ENCODE results near the gene ATL3. TPM values are rescaled to one million over a fixed set of nuclear protein-coding genes. Genes with fewer than 3 reads are reported as not detected.
A peak's percentile ranks its signal among the peaks of the same experiment; 100 is the strongest.
"Not testable (repeated sequence)": the region's sequence is repeated elsewhere in the genome, so short reads cannot be mapped to it uniquely, and the experiment has no call there.

ATL3 gene
- total RNA-seq, 1 experiment from 2014 or later = 21.1 TPM

GRCh38 chr11:63621071-63621470 lies 50.1 kb downstream of the ATL3 start:
- no peak for DNase-seq (ENCODE audit: low read depth)

DNA sequence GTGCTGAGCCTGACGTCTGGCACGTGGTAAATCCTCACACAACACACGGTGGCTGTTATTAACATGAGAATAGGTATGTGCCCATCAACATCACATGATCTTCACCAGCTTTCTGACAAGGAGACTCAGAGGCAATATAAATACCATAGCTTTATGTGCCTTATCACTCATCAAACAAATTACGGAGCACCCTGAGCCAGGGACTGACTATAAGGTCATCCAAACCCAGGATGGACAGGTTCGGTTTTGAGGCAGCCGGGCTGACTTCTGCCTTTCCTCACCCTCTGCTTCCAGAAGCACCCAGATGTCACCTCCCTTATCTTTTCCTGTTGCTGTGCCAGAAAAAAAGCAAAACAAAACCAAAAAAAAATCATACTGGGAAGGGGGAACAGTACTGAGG lies 51.2 kb downstream of the ATL3 start:
- DNase-seq (ENCODE audit: low read depth) = no peak

DNA sequence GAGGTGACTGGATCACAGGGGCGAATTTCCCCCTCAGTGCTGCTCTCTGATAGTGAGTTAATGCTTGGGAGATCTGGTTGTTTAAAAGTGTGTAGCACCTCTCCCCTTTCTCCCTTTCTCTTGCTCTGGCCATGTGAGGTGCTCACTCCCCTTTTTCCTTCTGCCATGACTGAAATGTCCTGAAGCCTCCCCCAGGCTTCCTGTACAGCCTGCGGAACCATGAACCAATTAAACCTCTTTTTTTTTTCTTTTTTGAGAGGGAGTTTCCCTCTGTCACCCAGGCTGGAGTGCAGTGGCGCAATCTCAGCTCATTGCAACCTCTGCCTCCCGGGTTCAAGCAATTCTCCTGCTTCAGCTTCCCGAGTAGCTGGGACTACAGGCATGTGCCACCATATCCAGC lies 53.5 kb downstream of the ATL3 start:
- DNase-seq (ENCODE audit: low read depth) = not testable (repeated sequence)

DNA sequence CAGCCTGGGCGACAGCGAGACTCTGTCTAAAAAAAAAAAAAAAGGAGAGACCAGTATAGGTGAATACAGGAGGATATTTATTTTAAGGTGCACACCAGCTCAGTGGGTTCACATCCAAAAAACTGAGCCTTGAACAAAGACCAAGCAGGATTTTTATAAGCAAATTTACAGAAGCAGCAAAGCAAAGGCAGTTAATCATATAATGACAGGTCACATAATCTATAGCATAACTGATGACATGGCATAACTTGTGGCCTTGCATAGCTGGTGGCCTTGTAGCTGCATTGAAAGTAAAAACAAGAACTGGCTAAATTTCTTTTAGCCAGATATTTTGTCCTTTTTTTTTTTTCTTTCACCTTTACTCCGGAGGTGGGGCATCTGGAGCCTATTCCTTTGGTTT lies 54.2 kb downstream of the ATL3 start:
- DNase-seq (ENCODE audit: low read depth) = no peak

DNA sequence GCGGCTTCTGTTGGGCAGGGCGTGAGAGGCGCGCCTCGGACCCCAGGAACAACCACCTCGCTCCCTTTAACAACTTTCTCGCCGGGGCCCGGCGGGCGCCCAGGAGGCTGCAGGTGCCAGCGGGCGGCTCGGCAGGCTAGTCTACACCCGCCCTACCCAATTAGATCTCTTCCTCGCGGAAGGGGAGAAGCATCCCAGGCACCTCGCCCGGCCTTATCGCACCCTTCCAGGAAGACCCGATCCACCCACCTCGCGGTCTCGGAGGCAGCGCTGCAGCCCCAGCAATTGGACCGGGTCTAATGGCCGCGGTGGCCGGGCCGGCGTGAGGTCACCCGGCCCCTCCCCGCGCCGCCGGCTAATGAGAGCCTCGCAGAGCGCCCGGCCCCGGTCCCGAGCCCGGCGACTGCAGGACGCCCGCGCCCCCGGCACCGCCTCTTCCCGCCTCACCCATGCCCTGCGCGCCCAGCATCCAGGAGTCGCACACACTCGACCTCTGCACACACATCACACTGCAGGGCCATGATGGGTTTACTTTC lies 57.0 kb downstream of the ATL3 start, which contains the start of gene PLAAT3:
Gene PLAAT3 (minus strand): TSS at position 298 of the 536 bp plus-strand sequence. CDS start 419 bp downstream, outside the sequence.
- peak; percentile 77 for DNase-seq (ENCODE audit: low read depth)

DNA sequence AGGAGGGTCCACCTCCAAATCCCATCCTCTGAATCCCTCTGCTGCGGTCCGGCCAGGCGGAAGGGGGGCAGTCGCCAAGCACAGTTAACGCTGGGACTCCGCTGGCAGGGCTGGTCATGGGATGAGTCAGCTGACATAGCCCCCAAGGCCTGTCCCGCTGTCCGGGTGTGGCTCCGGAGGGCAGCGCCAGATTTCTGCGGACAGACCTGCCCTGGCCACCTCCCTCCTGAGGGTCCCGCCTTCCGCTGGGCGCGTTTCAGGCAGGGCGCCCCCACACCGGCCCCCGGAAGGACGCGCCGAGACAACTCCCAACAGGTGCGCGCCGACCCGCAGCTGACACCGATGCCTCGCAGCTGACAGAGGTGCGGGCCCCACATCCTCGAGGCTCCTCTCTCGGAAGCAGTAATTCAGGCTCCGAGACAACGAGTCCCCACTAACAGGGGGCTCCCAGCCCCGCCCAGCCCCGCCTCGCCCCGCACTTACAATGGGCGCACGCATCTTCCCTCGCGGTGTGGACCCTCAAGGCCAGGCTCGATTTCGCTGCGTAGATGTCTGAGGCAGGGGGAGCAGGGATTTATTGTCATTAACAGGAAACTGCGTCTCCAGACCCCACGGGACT lies 57.5 kb downstream of the ATL3 start:
- DNase-seq (ENCODE audit: low read depth) = peak; percentile 32

- no peak for DNase-seq (ENCODE audit: low read depth)
Observed at GRCh38 chr11:63612181-63612580, 59.0 kb downstream of the ATL3 start.

- DNase-seq (ENCODE audit: low read depth) = no peak
Observed at GRCh38 chr11:63611395-63611747, 59.8 kb downstream of the ATL3 start.

DNA sequence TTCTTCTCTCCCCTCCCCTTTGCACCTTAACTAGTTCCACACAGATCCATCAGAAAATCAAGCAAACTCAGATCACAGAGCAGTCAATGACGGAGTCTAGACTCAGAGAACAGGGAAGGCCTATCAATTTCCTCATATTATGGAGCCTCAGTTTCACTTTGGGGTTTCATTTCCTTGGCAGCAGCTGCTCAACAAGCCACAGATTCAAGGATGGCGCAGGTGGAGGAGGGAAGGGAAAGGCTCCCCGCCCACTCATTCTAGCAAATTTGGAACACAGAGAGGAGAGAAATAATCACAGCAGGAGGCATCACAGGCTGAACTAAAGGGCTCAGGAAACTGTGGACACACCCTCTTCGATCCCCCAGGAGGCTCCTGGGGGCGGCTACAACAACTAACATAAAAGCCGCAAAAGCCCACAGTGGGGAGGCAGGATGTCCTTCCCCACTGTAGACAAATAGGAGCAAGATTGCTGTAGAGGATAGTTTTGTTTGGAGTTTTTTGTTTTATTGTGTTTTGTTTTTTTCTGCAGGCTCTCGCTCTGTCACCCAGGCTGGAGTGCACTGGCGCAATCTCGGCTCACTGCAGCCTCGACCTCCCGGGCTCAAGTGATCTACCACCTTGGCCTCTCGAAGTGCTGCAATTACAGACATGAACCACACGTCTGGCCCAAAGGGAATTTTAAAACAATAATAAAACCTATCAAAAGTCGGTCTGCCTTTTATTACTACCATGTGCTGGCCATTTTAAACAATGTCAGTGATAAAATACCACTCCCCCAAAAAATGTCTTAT lies 60.4 kb downstream of the ATL3 start:
- DNase-seq (ENCODE audit: low read depth) = peak; percentile 55

- peak; percentile 36 for DNase-seq (ENCODE audit: low read depth)
Observed at GRCh38 chr11:63609971-63610580, 61.1 kb downstream of the ATL3 start.

DNA sequence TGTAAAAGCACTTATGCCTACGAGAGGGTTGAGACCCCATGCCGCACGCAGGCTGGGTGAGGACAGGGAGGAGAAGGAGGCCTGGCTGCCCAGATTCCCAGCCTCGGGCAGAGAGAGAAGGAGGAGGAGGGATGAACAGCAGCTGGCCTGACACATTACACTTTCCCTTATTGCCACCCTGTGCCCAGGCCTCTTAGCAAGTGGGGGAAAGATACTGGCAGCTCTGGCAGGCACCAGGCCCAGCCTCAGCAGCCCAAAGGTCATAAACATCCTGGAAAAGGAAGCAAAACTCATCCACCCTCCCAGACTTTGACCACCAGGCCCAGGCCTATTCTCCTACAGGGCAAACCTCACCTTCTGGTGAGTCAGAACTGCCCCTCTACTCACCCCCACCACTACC lies 61.6 kb downstream of the ATL3 start:
- peak; percentile 48 for DNase-seq (ENCODE audit: low read depth)

DNA sequence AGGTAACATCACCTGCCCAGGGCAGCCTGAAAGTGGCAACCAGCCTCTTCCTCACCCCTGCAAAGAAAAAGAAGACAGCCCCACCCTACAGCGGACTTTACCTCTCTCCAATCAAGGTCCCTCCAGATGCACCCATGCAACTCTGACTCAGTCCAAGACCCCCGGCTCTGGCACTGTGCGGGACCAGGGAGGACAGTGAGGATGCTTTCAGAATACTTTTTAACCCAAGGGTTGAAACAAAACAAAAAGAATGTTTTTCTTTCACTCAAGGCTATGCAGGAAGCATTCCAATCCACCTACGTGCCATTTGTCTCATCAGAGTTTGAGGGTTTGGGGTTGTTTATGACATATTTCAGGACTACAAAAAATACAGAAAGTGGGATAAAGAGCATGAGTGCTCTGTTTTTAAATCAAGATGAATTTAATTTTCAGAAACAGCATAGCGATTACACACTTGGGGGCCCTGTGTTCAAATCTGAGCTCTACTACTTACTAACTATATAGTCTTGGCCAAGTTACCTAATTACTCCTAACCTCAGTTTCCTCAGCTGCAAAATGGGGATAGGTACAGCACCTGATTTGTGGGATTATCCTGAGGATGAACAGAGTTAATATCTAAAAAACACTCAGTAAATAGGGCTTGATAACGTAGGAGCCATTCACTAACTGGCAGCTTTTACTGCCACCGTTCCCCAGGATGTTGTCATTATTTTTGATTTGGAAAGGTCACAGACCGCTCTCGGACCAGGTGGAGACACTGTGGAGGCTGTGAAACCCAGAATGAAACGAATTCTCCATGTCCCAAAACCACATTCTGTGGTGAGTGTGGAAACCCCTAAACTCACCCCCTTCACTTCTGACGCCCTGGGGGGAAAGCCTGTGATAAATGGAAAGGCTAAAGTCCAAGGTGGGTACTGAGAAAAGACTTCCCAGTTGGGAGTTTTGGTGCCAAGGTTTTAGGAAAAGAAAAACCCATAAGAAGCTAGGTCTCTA lies 62.5 kb downstream of the ATL3 start:
- peak; percentile 77 for DNase-seq (ENCODE audit: low read depth)

- no peak for DNase-seq (ENCODE audit: low read depth)
Observed at GRCh38 chr11:63603180-63603518, 68.0 kb downstream of the ATL3 start.

- not testable (repeated sequence) for DNase-seq (ENCODE audit: low read depth)
Observed at GRCh38 chr11:63602290-63603179, 68.6 kb downstream of the ATL3 start.

GRCh38 chr11:63599211-63600122 lies 71.7 kb downstream of the ATL3 start:
- peak; percentile 83 for DNase-seq (ENCODE audit: low read depth)

DNA sequence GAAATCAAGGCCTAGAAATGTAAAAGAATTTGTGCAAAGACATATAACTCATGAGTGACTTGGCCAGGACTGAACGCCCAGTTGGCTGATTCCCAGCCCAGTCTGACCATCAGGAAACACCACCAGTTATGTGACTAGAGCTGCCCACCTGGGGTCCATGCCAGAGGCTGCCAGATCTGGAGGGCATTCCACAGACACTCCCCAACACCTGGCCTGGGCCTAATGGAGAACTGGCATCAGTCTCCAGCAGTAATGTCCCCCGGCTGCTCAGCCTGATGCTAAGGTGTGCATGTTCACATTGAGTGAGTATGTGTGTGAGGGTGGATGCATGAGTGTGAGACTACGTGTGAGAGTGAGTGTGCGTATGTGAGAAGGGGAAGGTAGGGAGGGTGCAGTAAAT lies 72.6 kb downstream of the ATL3 start:
- DNase-seq (ENCODE audit: low read depth) = no peak

- DNase-seq (ENCODE audit: low read depth) = no peak
Observed at GRCh38 chr11:63595296-63595695, 75.9 kb downstream of the ATL3 start.

DNA sequence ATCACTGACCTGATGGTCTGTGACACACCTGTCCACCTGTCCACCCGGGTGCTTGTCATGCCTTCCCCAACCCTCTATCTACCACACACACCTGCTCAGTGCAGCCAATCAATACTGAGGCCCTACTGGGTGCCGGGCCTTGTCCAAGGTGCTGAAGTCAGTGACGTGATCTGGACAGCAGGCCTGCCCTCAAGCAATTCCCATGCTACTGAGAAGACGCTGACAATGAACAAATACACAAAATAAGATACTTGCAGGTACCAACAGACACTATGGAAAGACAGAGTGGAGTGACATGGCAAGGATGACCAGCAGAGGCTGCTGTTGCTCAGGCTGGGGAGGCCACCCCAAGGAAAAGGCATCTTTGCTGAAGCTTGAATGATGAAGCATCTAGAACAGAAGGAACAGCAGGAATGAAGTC lies 78.2 kb downstream of the ATL3 start:
- peak; percentile 29 for DNase-seq (ENCODE audit: low read depth)

Data from HT1080 (cell line).